ENCODE measurements around the gene INTU. TPM values are rescaled to one million over a fixed set of nuclear protein-coding genes. Genes with fewer than 3 reads are reported as not detected.
A peak's percentile ranks its signal among the peaks of the same experiment; 100 is the strongest.

The INTU gene
- total RNA-seq, 2 experiments from 2014 or later: 0.16 to 0.29 TPM

DNA sequence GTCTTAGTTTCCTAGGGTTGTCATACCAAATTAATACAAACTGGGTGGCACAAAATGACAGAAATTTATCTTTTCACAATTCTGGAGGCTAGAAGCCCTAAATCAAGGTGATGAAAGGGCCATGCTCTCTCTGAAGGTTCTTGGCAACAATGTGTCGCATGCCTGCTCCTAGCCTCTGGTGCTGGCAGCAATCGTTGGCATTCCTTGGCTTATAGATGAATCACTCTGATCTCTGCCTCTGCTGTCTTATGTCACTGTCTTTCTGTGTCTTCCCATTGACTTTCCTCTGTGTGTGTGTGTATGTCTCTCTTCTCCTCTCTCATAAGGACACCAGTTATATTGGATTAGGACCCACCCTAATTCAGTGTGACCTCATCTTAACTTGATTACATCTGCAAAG is 15.9 kb upstream of the INTU start:
- TF ChIP-seq CTCF (IDR thresholded peaks at IDR 0.05): no peak
- H3K27me3 Mint-ChIP-seq: peaks cover 16% of the 10 kb centered on the region
- no peak overlapping the region for H3K4me3 Mint-ChIP-seq
- CTCF ChIA-PET: interaction anchor here (1.0 kb wide), 1 partner anchor 171 kb away, joined by 3 read pairs; no protein-coding TSS in a partner anchor
- no peaks in the 10 kb centered on the region for H3K4me1 Mint-ChIP-seq (ENCODE audit: low read depth)
- no peaks in the 10 kb centered on the region for H3K36me3 Mint-ChIP-seq (ENCODE audit: low read depth)
- intact Hi-C loops (cut with micrococcal nuclease): no loop called here
- ATAC-seq: no peak
- peaks cover 3% of the 10 kb centered on the region for H3K9me3 Mint-ChIP-seq
- no peak for DNase-seq
- POLR2A ChIA-PET: no interaction called here
- no peak overlapping the region for H3K27ac Mint-ChIP-seq

GRCh38 chr4:127618427-127618826 is 14.3 kb upstream of the INTU start:
- ChIA-PET POLR2A (no interaction called here), CTCF (no interaction called here)
- Mint-ChIP-seq H3K36me3 (ENCODE audit: low read depth) (no peaks in the 10 kb centered on the region), H3K9me3 (peaks cover 3% of the 10 kb centered on the region), H3K27ac (no peak overlapping the region), H3K4me3 (no peak overlapping the region), H3K4me1 (ENCODE audit: low read depth) (peaks cover under 1% of the 10 kb centered on the region), H3K27me3 (peaks cover 24% of the 10 kb centered on the region)
- no peak for DNase-seq
- ATAC-seq: no peak
- TF ChIP-seq CTCF (IDR thresholded peaks at IDR 0.05): no peak
- intact Hi-C loops (cut with micrococcal nuclease): no loop called here

DNA sequence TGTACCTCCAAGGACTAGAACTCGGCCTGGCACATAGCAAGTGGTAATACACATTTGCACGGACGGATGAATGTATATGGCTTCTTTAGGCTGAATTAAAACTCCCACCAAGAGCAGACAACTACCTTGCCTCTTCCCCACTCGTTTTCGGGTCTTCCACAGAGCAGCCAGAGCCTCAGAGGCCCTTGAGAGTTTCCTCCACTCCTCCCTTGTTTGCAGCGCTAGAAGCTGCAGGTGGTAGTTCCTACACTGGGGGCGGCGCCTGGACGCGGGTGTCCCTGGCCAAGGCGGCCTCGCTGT is 10.2 kb upstream of the INTU start:
- H3K27ac Mint-ChIP-seq: no peak overlapping the region
- peaks cover 3% of the 10 kb centered on the region for H3K9me3 Mint-ChIP-seq
- ATAC-seq (peak; percentile 39), DNase-seq (no peak)
- CTCF ChIA-PET: interaction anchor here (0.7 kb wide), 1 partner anchor 35 kb away, joined by 3 read pairs; no protein-coding TSS in a partner anchor
- peaks cover 34% of the 10 kb centered on the region for H3K27me3 Mint-ChIP-seq
- POLR2A ChIA-PET: no interaction called here
- intact Hi-C loops (cut with micrococcal nuclease): no loop called here
- H3K36me3 Mint-ChIP-seq (ENCODE audit: low read depth): no peaks in the 10 kb centered on the region
- TF ChIP-seq CTCF (IDR thresholded peaks at IDR 0.05): no peak
- no peak overlapping the region for H3K4me3 Mint-ChIP-seq
- H3K4me1 Mint-ChIP-seq (ENCODE audit: low read depth): peaks cover 3% of the 10 kb centered on the region

GRCh38 chr4:127622921-127623796 is 9.6 kb upstream of the INTU start:
- Mint-ChIP-seq H3K4me3 (peak overlapping the region; percentile 43), H3K27me3 (peaks cover 34% of the 10 kb centered on the region), H3K4me1 (ENCODE audit: low read depth) (peaks cover 3% of the 10 kb centered on the region), H3K9me3 (peaks cover 3% of the 10 kb centered on the region), H3K27ac (no peak overlapping the region), H3K36me3 (ENCODE audit: low read depth) (no peaks in the 10 kb centered on the region)
- DNase-seq: peak; percentile 5
- ChIA-PET CTCF (interaction anchor here (0.7 kb wide), 2 partner anchors 36 to 183 kb away, joined by 3 read pairs; no protein-coding TSS in a partner anchor), POLR2A (no interaction called here)
- TF ChIP-seq CTCF (IDR thresholded peaks at IDR 0.05): no peak
- intact Hi-C loops (cut with micrococcal nuclease): no loop called here
- peak; percentile 61 for ATAC-seq

GRCh38 chr4:127623797-127624083 is 9.0 kb upstream of the INTU start:
- peak overlapping the region; percentile 43 for H3K4me3 Mint-ChIP-seq
- H3K27ac Mint-ChIP-seq: no peak overlapping the region

More at GRCh38 chr4:127623797-127624083, 9.0 kb upstream of the INTU start:
- intact Hi-C loops (cut with micrococcal nuclease): no loop called here
- DNase-seq: peak; percentile 28
- H3K27me3 Mint-ChIP-seq: peaks cover 32% of the 10 kb centered on the region
- ChIA-PET CTCF (interaction anchor here (0.7 kb wide), 1 partner anchor 182 kb away, joined by 3 read pairs; no protein-coding TSS in a partner anchor), POLR2A (no interaction called here)
- H3K36me3 Mint-ChIP-seq (ENCODE audit: low read depth): no peaks in the 10 kb centered on the region
- peaks cover 2% of the 10 kb centered on the region for H3K9me3 Mint-ChIP-seq
- TF ChIP-seq CTCF (IDR thresholded peaks at IDR 0.05): no peak
- ATAC-seq: no peak
- peaks cover 3% of the 10 kb centered on the region for H3K4me1 Mint-ChIP-seq (ENCODE audit: low read depth)
